ENCODE data around the gene GDPD3. TPM values are rescaled to one million over a fixed set of nuclear protein-coding genes. Genes with fewer than 3 reads are reported as not detected.

The GDPD3 gene
- total and polyA plus RNA-seq, 10 of the 15 experiments (the other 5 are each of a cell fraction or from before 2014, with no cell fraction given), result 0.29 to 3.3 (median 0.97) TPM

- Histone ChIP-seq H3K9ac (ENCODE audit: control insufficient read depth, insufficient read depth, low read length) (no peak overlapping the region), H3K79me2 (ENCODE audit: control insufficient read depth, insufficient read depth, low read length) (no peaks in the 10 kb centered on the region), H3K27ac (ENCODE audit: control insufficient read depth, insufficient read depth) (no peak overlapping the region), H2AFZ (ENCODE audit: control insufficient read depth, low read depth, low read length) (no peak overlapping the region), H3K9me3 (replicated peaks; ENCODE audit: control insufficient read depth, insufficient read depth, low read length) (peaks cover 6% of the 10 kb centered on the region), H3K27me3 (replicated peaks in 1 of 2; ENCODE audit: control insufficient read depth in 2 of 2, insufficient read depth in 2 of 2, low read length in 1 of 2) (no peaks in the 10 kb centered on the region), H4K20me1 (ENCODE audit: control insufficient read depth, insufficient read depth) (no peaks in the 10 kb centered on the region), H3K4me1 (ENCODE audit: control insufficient read depth, insufficient read depth, low read length) (no peaks in the 10 kb centered on the region), H3K36me3 (ENCODE audit: control insufficient read depth in 2 of 2, insufficient read depth in 2 of 2, low read length in 1 of 2) (no peaks in the 10 kb centered on the region), H3K4me2 (ENCODE audit: control insufficient read depth, insufficient read depth) (no peak overlapping the region), H3K4me3 (no peak overlapping the region)
- ATAC-seq, result no peak
- TF ChIP-seq, protein P1, sequence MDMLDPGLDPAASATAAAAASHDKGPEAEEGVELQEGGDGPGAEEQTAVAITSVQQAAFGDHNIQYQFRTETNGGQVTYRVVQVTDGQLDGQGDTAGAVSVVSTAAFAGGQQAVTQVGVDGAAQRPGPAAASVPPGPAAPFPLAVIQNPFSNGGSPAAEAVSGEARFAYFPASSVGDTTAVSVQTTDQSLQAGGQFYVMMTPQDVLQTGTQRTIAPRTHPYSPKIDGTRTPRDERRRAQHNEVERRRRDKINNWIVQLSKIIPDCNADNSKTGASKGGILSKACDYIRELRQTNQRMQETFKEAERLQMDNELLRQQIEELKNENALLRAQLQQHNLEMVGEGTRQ (IDR thresholded peaks at IDR 0.05; ENCODE audit: borderline replicate concordance, low read depth, low read length), result no peak
- no peak for TF ChIP-seq FOS (IDR thresholded peaks at IDR 0.05; ENCODE audit: borderline replicate concordance, extremely low read depth, insufficient read length)
- no peak for TF ChIP-seq BCL11A (IDR thresholded peaks at IDR 0.05; ENCODE audit: low read depth, low read length)
- TF ChIP-seq SREBF2 (IDR thresholded peaks at IDR 0.05; ENCODE audit: low read length), result no peak
- TF ChIP-seq ATF3 (IDR thresholded peaks at IDR 0.05; ENCODE audit: borderline replicate concordance, extremely low read depth, low read depth, low read length), result no peak
- TF ChIP-seq PAX5 (IDR thresholded peaks at IDR 0.05; ENCODE audit: borderline replicate concordance, low read depth, low read length), result no peak
- no peak for TF ChIP-seq HCFC1 (IDR thresholded peaks at IDR 0.05; ENCODE audit: low read length)
- no peak for TF ChIP-seq TBL1XR1 (IDR thresholded peaks at IDR 0.05; ENCODE audit: low read depth, low read length)
- no peak for TF ChIP-seq IKZF2 (IDR thresholded peaks at IDR 0.05)
- no peak for TF ChIP-seq NFYB (IDR thresholded peaks at IDR 0.05; ENCODE audit: insufficient read depth, low read depth, low read length)
- no peak for TF ChIP-seq PML (IDR thresholded peaks at IDR 0.05; ENCODE audit: low read length)
- no peak for TF ChIP-seq CBX5 (IDR thresholded peaks at IDR 0.05; ENCODE audit: low read depth)
- TF ChIP-seq CHD1 (IDR thresholded peaks at IDR 0.05; ENCODE audit: low read depth, low read length), result no peak
- no peak for TF ChIP-seq CBFB (IDR thresholded peaks at IDR 0.05; ENCODE audit: low read depth)
- no peak for TF ChIP-seq ZSCAN29 (IDR thresholded peaks at IDR 0.05)
- ChIA-PET CTCF (no interaction called here), RAD21 (ENCODE audit: unreplicated experiment) (no interaction called here), SMC1A (ENCODE audit: uncharacterized antibody, unreplicated experiment) (interaction anchor here (0.8 to 1.0 kb wide), 3 partner anchors 8 to 27 kb away, joined by 3 read pairs; no protein-coding TSS in a partner anchor), POLR2A (interaction anchor here (0.9 to 1.0 kb wide), 2 partner anchors 10 to 34 kb away, joined by 3 to 4 read pairs; no protein-coding TSS in a partner anchor)
- in situ Hi-C loops (cut with MboI) (no loop called here), intact Hi-C loops (cut with micrococcal nuclease; ENCODE audit: unreplicated experiment) (no loop called here)
- FAIRE-seq, result no peak
- 52% methylated on average over 3 of the region's 3 CpGs for WGBS (ENCODE audit: insufficient coverage, insufficient replicate concordance, low lambda C conversion rate, missing lambda C conversion rate)
- no peak for DNase-seq (ENCODE audit: low read depth, low spot score)
- BruUV-seq (replicated peaks), result no TSS peak
Measured at GRCh38 chr16:30147843-30148510, 34.6 kb upstream of the GDPD3 start.
